K562 (cell line): ENCODE data around the gene MARCHF3.

Experiments
- NFYB ChIP-seq: IDR thresholded peaks from 2 replicates; pipeline ENCODE4 v1.6.1; 2011; ENCODE audit warnings: mild to moderate bottlenecking, moderate library complexity; ENCODE audit not compliant: insufficient read length; ENCODE audit errors: extremely low read depth
- TAF1 ChIP-seq: IDR thresholded peaks from 2 replicates; pipeline ENCODE4 v1.6.1; 2011; ENCODE audit warnings: mild to moderate bottlenecking, low read length, moderate library complexity; ENCODE audit not compliant: insufficient read depth, control insufficient read depth, severe bottlenecking; ENCODE audit errors: extremely low read depth

DNA sequence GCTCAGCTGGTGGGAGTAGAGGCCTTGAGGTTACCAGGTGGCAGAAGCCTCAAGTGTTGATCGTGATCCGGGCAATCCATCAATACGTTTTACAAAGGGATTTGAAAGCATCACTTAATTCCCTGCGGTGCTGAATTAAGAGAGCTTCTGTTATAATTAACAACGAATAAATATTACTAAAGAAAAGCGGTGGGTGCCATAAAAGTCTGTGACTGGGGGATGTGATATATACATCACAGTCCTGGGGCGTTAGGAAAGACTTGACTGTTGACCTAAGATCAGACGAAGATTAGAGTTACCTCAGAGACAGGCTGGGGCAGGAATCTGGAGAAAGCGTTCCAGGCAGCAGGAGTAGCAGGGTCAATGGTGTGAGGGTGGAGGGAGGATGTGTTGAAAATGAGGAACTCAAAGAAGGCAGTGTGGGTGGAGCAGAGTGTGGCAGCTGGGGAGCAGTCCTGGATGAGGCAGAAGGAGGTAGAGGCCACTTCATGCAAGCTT is 49.7 kb upstream of the MARCHF3 start:
- TF ChIP-seq NFYB (no peak), TAF1 (no peak)
